SU-DHL-6 (cell line): Measurements from ENCODE around the gene HBG2.

ENCODE experiments used
- H2AFZ ChIP-seq: fragments of 200-600 bp; sonication (generic); 2 replicates; pipeline ENCODE4 v1.6.1; 2014; ENCODE audit warnings: low read depth, mild to moderate bottlenecking, moderate library complexity, mixed read lengths, antibody characterized with exemption, low read length; ENCODE audit not compliant: severe bottlenecking
- H3F3A ChIP-seq: fragments of 200-600 bp; shearing (Covaris generic); 2 replicates; pipeline ENCODE4 v1.6.0; 2016; ENCODE audit warnings: antibody characterized with exemption, mild to moderate bottlenecking; ENCODE audit not compliant: insufficient read depth
- H3K27ac ChIP-seq: fragments of 200-600 bp; sonication (generic); 2 replicates; pipeline ENCODE4 v1.5.1; 2016; ENCODE audit warnings: low read depth, mild to moderate bottlenecking, low read length, moderate library complexity, mixed read lengths
- H3K27me3 ChIP-seq: fragments of 200-600 bp; sonication (generic), shearing (Covaris generic); 2 replicates; pipeline ENCODE4 v1.6.0; 2014; ENCODE audit warnings: mild to moderate bottlenecking, low read length
- H3K36me3 ChIP-seq: fragments of 200-600 bp; sonication (generic); 2 replicates; pipeline ENCODE4 v1.6.1; 2014; ENCODE audit warnings: mild to moderate bottlenecking, low read length, mixed read lengths
- H3K4me2 ChIP-seq: fragments of 300-600, 200-600 bp; shearing (Covaris generic), sonication (generic); 2 replicates; pipeline ENCODE4 v1.6.0; 2014; ENCODE audit warnings: low read length, low read depth, mild to moderate bottlenecking; ENCODE audit not compliant: poor library complexity, severe bottlenecking
- H3K4me3 ChIP-seq: fragments of 200-600 bp; sonication (generic); 2 replicates; pipeline ENCODE4 v1.5.1; 2014; ENCODE audit warnings: antibody characterized with exemption, low read length, mild to moderate bottlenecking, mixed read lengths; ENCODE audit not compliant: insufficient read depth, poor library complexity, severe bottlenecking
- H3K79me2 ChIP-seq: fragments of 200-600 bp; sonication (generic); 2 replicates; pipeline ENCODE4 v1.6.1; 2014; ENCODE audit warnings: mild to moderate bottlenecking, low read length, moderate library complexity; ENCODE audit not compliant: insufficient read depth
- H3K9ac ChIP-seq: fragments of 200-600 bp; sonication (generic); 2 replicates; pipeline ENCODE4 v1.7.0; 2014; ENCODE audit warnings: mild to moderate bottlenecking, low read length
- H3K9me2 ChIP-seq: fragments of 200-600 bp; sonication (generic); replicated peaks from 2 replicates; pipeline ENCODE4 v1.6.1; 2014; ENCODE audit warnings: low read length; ENCODE audit not compliant: insufficient read depth
- H3K9me3 ChIP-seq: fragments of 200-600 bp; sonication (generic); 2 replicates; pipeline ENCODE4 v1.6.1; 2014; ENCODE audit warnings: low read length, mixed read lengths; ENCODE audit not compliant: insufficient read depth
- H4K20me1 ChIP-seq: fragments of 200-600 bp; sonication (generic); 2 replicates; pipeline ENCODE4 v1.6.1; 2014; ENCODE audit warnings: low read depth, mild to moderate bottlenecking, antibody characterized with exemption, low read length, moderate library complexity, mixed read lengths
- CTCF ChIP-seq: fragments of 200-600 bp; sonication (generic); IDR thresholded peaks from one replicate; pipeline ENCODE4 v1.5.1; 2017; ENCODE audit warnings: antibody characterized with exemption, mild to moderate bottlenecking, low read length, moderate library complexity; ENCODE audit not compliant: insufficient read depth, poor library complexity, severe bottlenecking
- EZH2phosphoT487 ChIP-seq: fragments of 200-600 bp; sonication (generic), shearing (Covaris generic); conservative IDR thresholded peaks from 2 replicates; pipeline ENCODE4 v1.6.1; 2018; ENCODE audit warnings: mild to moderate bottlenecking, antibody characterized with exemption, low read length, moderate library complexity, mixed read lengths

The HBG2 gene

GRCh38 chr11:5283882-5284281 is 29.3 kb upstream of the HBG2 start:
- Histone ChIP-seq H3F3A (no peaks in the 10 kb centered on the region), H3K36me3 (no peaks in the 10 kb centered on the region), H3K4me3 (no peak overlapping the region), H4K20me1 (no peaks in the 10 kb centered on the region), H3K79me2 (no peaks in the 10 kb centered on the region), H3K4me2 (no peak overlapping the region), H3K27ac (no peak overlapping the region), H2AFZ (no peak overlapping the region), H3K9ac (no peak overlapping the region), H3K9me3 (no peaks in the 10 kb centered on the region), H3K9me2 (no peaks in the 10 kb centered on the region; the same call in 1 of the 2 replicates), H3K27me3 (no peaks in the 10 kb centered on the region)
- TF ChIP-seq EZH2phosphoT487 (no peak), CTCF (no peak)

GRCh38 chr11:5283086-5283485 is 28.5 kb upstream of the HBG2 start:
- no peak overlapping the region for H3K27ac ChIP-seq
- H3F3A ChIP-seq, result no peaks in the 10 kb centered on the region
- H3K79me2 ChIP-seq, result no peaks in the 10 kb centered on the region
- no peak overlapping the region for H3K4me3 ChIP-seq
- no peak overlapping the region for H3K9ac ChIP-seq
- H3K27me3 ChIP-seq, result no peaks in the 10 kb centered on the region
- no peaks in the 10 kb centered on the region for H3K9me3 ChIP-seq
- H3K9me2 ChIP-seq, result no peaks in the 10 kb centered on the region; the same call in 1 of the 2 replicates
- no peak for TF ChIP-seq CTCF
- no peak for TF ChIP-seq EZH2phosphoT487
- no peaks in the 10 kb centered on the region for H3K36me3 ChIP-seq
- no peak overlapping the region for H3K4me2 ChIP-seq
- no peaks in the 10 kb centered on the region for H4K20me1 ChIP-seq
- no peak overlapping the region for H2AFZ ChIP-seq

- Histone ChIP-seq H2AFZ (no peak overlapping the region), H3K36me3 (no peaks in the 10 kb centered on the region), H3K9ac (no peak overlapping the region), H3K4me3 (no peak overlapping the region), H3F3A (no peaks in the 10 kb centered on the region), H3K9me3 (no peaks in the 10 kb centered on the region), H3K27ac (no peak overlapping the region), H4K20me1 (no peaks in the 10 kb centered on the region), H3K27me3 (no peaks in the 10 kb centered on the region), H3K9me2 (no peaks in the 10 kb centered on the region; the same call in 1 of the 2 replicates), H3K4me2 (no peak overlapping the region), H3K79me2 (no peaks in the 10 kb centered on the region)
- TF ChIP-seq EZH2phosphoT487, result no peak
- no peak for TF ChIP-seq CTCF
Measured at GRCh38 chr11:5282628-5283027, 28.0 kb upstream of the HBG2 start.

GRCh38 chr11:5281596-5281995 is 27.0 kb upstream of the HBG2 start:
- H4K20me1 ChIP-seq, result no peaks in the 10 kb centered on the region
- no peak overlapping the region for H3K4me2 ChIP-seq
- no peaks in the 10 kb centered on the region for H3K79me2 ChIP-seq
- TF ChIP-seq EZH2phosphoT487, result no peak
- TF ChIP-seq CTCF, result no peak
- no peaks in the 10 kb centered on the region for H3F3A ChIP-seq
- H3K9me2 ChIP-seq, result no peaks in the 10 kb centered on the region; the same call in 1 of the 2 replicates
- no peaks in the 10 kb centered on the region for H3K9me3 ChIP-seq
- no peak overlapping the region for H2AFZ ChIP-seq
- no peak overlapping the region for H3K9ac ChIP-seq
- no peak overlapping the region for H3K4me3 ChIP-seq
- no peaks in the 10 kb centered on the region for H3K36me3 ChIP-seq
- no peaks in the 10 kb centered on the region for H3K27me3 ChIP-seq
- H3K27ac ChIP-seq, result no peak overlapping the region
